GM12878 (cell line): ENCODE data around the gene PSMG3. TPM values are rescaled to one million over a fixed set of nuclear protein-coding genes. Genes with fewer than 3 reads are reported as not detected.

Experiments used
- ATAC-seq: fragments of 200-7000 bp; cut with Tn5 transposase; 3 replicates; pipeline ENCODE4 v1.9.1; 2020; ENCODE audit warnings: mild to moderate bottlenecking, moderate library complexity
- BruUV-seq: library from RNA; stranded (reverse); fragments of 400-500 nt; replicated peaks from 2 replicates; lab custom pipeline; 2021; lab: Mats Ljungman, UMichigan
- CTCF ChIA-PET: fragments of 300-600 bp; sonication (Branson Sonifier 250); formaldehyde crosslinking; extraction: SDS; loops from one replicate; lab custom pipeline; 2021; ENCODE audit warnings: inconsistent platforms; lab: Yijun Ruan, JAX
- POLR2A ChIA-PET: fragments of 350-600 bp; formaldehyde crosslinking; extraction: SDS; loops from one replicate; lab custom pipeline; 2021; ENCODE audit warnings: inconsistent platforms; lab: Charles Lee
- RAD21 ChIA-PET: fragments of 300-600 bp; sonication (Branson Sonifier 250); formaldehyde crosslinking; loops from one replicate; lab custom pipeline; 2023; ENCODE audit warnings: antibody characterized with exemption; ENCODE audit not compliant: unreplicated experiment; lab: Charles Lee
- SMC1A ChIA-PET: fragments of 300-600 bp; sonication (Branson Sonifier 250); formaldehyde crosslinking; loops from one replicate; lab custom pipeline; 2023; ENCODE audit not compliant: unreplicated experiment, uncharacterized antibody; lab: Charles Lee
- DNase-seq: peaks from one replicate; pipeline ENCODE4 v3.0.0-alpha.2; 2011; ENCODE audit warnings: low read depth, low spot score
- FAIRE-seq: peaks from 3 replicates; lab custom pipeline; 2011; peaks lifted over from hg19 to GRCh38; lab: Jason Lieb, UNC
- H2AFZ ChIP-seq: 2 replicates; pipeline ENCODE4 v1.6.0; 2011; ENCODE audit warnings: low read depth, low read length, control low read depth; ENCODE audit not compliant: control insufficient read depth
- H3K27ac ChIP-seq: 2 replicates; pipeline ENCODE4 v1.5.1; 2011; ENCODE audit warnings: control low read depth; ENCODE audit not compliant: control insufficient read depth, insufficient read depth
- H3K27me3 ChIP-seq, 2 experiments: replicated peaks in 1 of 2; 2 replicates each; pipeline versions ENCODE4 v1.6.0 to v1.6.1; 2011; ENCODE audit warnings: low read length in 1 of 2; ENCODE audit not compliant: control insufficient read depth in 2 of 2, insufficient read depth in 2 of 2
- H3K36me3 ChIP-seq, 2 experiments: 2 replicates each; pipeline ENCODE4 v1.5.1; 2011; ENCODE audit warnings: low read length in 1 of 2; ENCODE audit not compliant: control insufficient read depth in 2 of 2, insufficient read depth in 2 of 2
- H3K4me1 ChIP-seq: 2 replicates; pipeline ENCODE4 v1.6.1; 2011; ENCODE audit warnings: mild to moderate bottlenecking, low read length, moderate library complexity, mixed read lengths; ENCODE audit not compliant: control insufficient read depth, insufficient read depth
- H3K4me2 ChIP-seq: 2 replicates; pipeline ENCODE4 v1.6.0; 2011; ENCODE audit warnings: control low read depth; ENCODE audit not compliant: control insufficient read depth, insufficient read depth
- H3K4me3 ChIP-seq: fragments of 200-600 bp; sonication (generic); 2 replicates; pipeline ENCODE4 v1.5.1; 2016
- H3K79me2 ChIP-seq: 2 replicates; pipeline ENCODE4 v1.6.0; 2011; ENCODE audit warnings: low read length; ENCODE audit not compliant: control insufficient read depth, insufficient read depth
- H3K9ac ChIP-seq: 2 replicates; pipeline ENCODE4 v1.8.0; 2011; ENCODE audit warnings: low read length, control low read depth, mixed read lengths; ENCODE audit not compliant: control insufficient read depth, insufficient read depth
- H3K9me3 ChIP-seq: replicated peaks from 3 replicates; pipeline ENCODE4 v1.5.1; 2011; ENCODE audit warnings: mild to moderate bottlenecking, low read length; ENCODE audit not compliant: control insufficient read depth, insufficient read depth
- H4K20me1 ChIP-seq: 2 replicates; pipeline ENCODE4 v1.6.0; 2011; ENCODE audit not compliant: control insufficient read depth, insufficient read depth
- CBX3 ChIP-seq: fragments of 200-600 bp; sonication (generic); IDR thresholded peaks from 2 replicates; pipeline ENCODE4 v1.6.1; 2016; ENCODE audit warnings: low read depth, borderline replicate concordance
- GABPA ChIP-seq: IDR thresholded peaks from 2 replicates; pipeline ENCODE4 v1.6.1; 2014; ENCODE audit warnings: antibody characterized with exemption, low read depth, mild to moderate bottlenecking, inconsistent platforms
- JUND ChIP-seq: IDR thresholded peaks from 2 replicates; pipeline ENCODE4 v1.6.1; 2012; ENCODE audit warnings: low read depth, mild to moderate bottlenecking, low read length, improper control_type of control experiment, moderate library complexity
- NR2C1 ChIP-seq: fragments of 450-650 bp; IDR thresholded peaks from 2 replicates; pipeline ENCODE4 v1.6.1; 2017; ENCODE audit warnings: antibody characterized with exemption, mild to moderate bottlenecking, moderate library complexity
- RAD21 ChIP-seq: IDR thresholded peaks from 2 replicates; pipeline ENCODE4 v1.6.1; 2011; ENCODE audit warnings: mild to moderate bottlenecking, low read depth, low read length, moderate library complexity; ENCODE audit not compliant: insufficient read depth
- RBBP5 ChIP-seq: fragments of 200-600 bp; sonication (generic); conservative IDR thresholded peaks from 2 replicates; pipeline ENCODE4 v1.6.1; 2016
- RCOR1 ChIP-seq: conservative IDR thresholded peaks from 2 replicates; pipeline ENCODE4 v1.6.1; 2012; ENCODE audit warnings: low read depth, low read length, improper control_type of control experiment
- SMAD5 ChIP-seq: IDR thresholded peaks from 2 replicates; pipeline ENCODE4 v1.6.1; 2016; ENCODE audit warnings: antibody characterized with exemption, low read depth
- SMARCA5 ChIP-seq: fragments of 450-650 bp; IDR thresholded peaks from 2 replicates; pipeline ENCODE4 v1.6.1; 2017; ENCODE audit warnings: mild to moderate bottlenecking
- TBL1XR1 ChIP-seq: IDR thresholded peaks from 2 replicates; pipeline ENCODE4 v1.6.1; 2012; ENCODE audit warnings: low read depth, low read length, improper control_type of control experiment
- ZNF207 ChIP-seq: fragments of 450-650 bp; IDR thresholded peaks from 2 replicates; pipeline ENCODE4 v1.6.1; 2014; ENCODE audit warnings: antibody characterized with exemption, mild to moderate bottlenecking, borderline replicate concordance
- WGBS: methylation state at CpG from one replicate; pipeline ENCODE4 v1.1.6; 2016; ENCODE audit warnings: low lambda C conversion rate; ENCODE audit not compliant: insufficient replicate concordance, insufficient coverage; ENCODE audit errors: missing lambda C conversion rate; 5-methylcytosine and 5-hydroxymethylcytosine counted together
- in situ Hi-C: fragments of 300-500 bp; cut with MboI; formaldehyde crosslinking; loops from 9 replicates; pipeline ENCODE4 v1.14.3; 2018; ENCODE audit warnings: mixed read lengths
- intact Hi-C: fragments of 100-400 bp; cut with micrococcal nuclease; formaldehyde crosslinking; loops from one replicate; pipeline ENCODE4 v1.14.2; 2022; ENCODE audit not compliant: unreplicated experiment
- polyA plus RNA-seq, 11 experiments: library from polyadenylated mRNA; depleted of rRNA in 4 of 11; unstranded in 6 of 11; stranded (reverse) in 5 of 11; fragments of >200 nt; fragmentation: Nextera tagmentation in 4 of 11; fragmentation: Illumina TruSeq in 1 of 11; extraction: Ambion mirVana in 4 of 11; extraction: Trizol in 1 of 11; gene quantifications; 1 replicate in 1 of 11; 2 replicates in 10 of 11; pipeline versions ENCODE4 v1.2.1 to v1.2.3, GENCODE V29; 2011 to 2016; ENCODE audit warnings: inconsistent platforms in 2 of 11, missing spikeins in 2 of 11, low read depth in 1 of 11
- total RNA-seq, 4 experiments: library from RNA; depleted of rRNA in 3 of 4; stranded (reverse); fragments of >200 nt in 3 of 4; fragmentation: Illumina TruSeq in 1 of 4; extraction: Trizol in 1 of 4; gene quantifications; 2 replicates each; pipeline versions ENCODE4 v1.2.1 to v1.2.3, GENCODE V29; 2013 to 2021
- TF ChIP-seq, protein P1 (sequence below): fragments of 150-350 bp; IDR thresholded peaks from 2 replicates; pipeline ENCODE4 v1.6.1; 2016; ENCODE audit warnings: low read depth, low read length
- TF ChIP-seq, protein P2 (sequence below): fragments of 450-650 bp; IDR thresholded peaks from 2 replicates; pipeline ENCODE4 v1.6.1; 2017; ENCODE audit warnings: mild to moderate bottlenecking, moderate library complexity
- TF ChIP-seq, protein P3 (sequence below): fragments of 450-650 bp; IDR thresholded peaks from 2 replicates; pipeline ENCODE4 v1.6.1; 2018; ENCODE audit warnings: mild to moderate bottlenecking, low read depth, moderate library complexity; ENCODE audit not compliant: partially characterized antibody

Gene PSMG3
- total and polyA plus RNA-seq, 10 of the 15 experiments (the other 5 are each of a cell fraction or from before 2014, with no cell fraction given) = 23.9 to 115 (median 60.6) TPM

DNA sequence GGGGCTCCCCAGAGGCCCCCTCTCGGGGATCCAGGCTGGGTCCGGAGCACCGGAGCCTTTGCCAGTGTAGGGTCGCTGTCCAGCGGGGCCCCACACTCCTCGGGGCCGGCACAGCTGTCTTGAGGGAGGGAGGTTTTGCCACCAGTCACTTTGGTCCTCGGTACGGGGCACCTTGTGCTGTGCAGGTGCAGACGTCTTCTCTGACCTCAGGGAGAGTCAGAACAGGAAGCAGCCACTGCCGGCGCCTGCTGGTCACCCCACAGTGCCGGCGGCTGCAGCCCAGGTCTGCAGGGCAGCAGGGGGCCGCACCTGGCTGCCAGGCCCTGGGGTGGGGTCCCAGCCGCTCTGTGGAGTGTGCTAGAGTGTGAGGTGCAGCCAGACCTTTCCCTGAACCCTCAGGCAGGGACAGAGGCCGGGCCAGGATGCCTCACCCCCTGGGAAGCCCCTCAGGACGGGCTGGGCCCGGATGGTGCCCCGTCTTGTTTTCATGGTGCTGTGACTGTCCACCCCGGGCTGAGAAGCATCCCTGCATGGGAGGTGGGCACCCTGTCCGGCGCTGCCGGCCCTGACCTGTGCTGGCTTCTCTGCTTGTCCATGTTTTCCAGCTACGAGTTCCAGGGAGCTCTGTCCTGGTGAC lies 31.2 kb downstream of the PSMG3 start:
- FAIRE-seq = no peak
- H3K9me3 ChIP-seq = no peaks in the 10 kb centered on the region
- 82% methylated on average over 25 of the region's 25 CpGs for WGBS
- H3K27ac ChIP-seq = no peak overlapping the region
- POLR2A ChIA-PET = no interaction called here
- peaks cover 3 to 21% of the 10 kb centered on the region in 2 experiments; a peak in 3 of 4 replicates for H3K36me3 ChIP-seq
- intact Hi-C loops = no loop called here
- H3K9ac ChIP-seq = no peak overlapping the region
- CTCF ChIA-PET = no interaction called here
- H3K4me1 ChIP-seq = peaks cover 6% of the 10 kb centered on the region; the same call in 1 of the 2 replicates
- no peak overlapping the region for H3K4me3 ChIP-seq
- RAD21 ChIA-PET = no interaction called here
- BruUV-seq = no TSS peak
- no peak overlapping the region for H2AFZ ChIP-seq
- ATAC-seq = no peak
- H3K4me2 ChIP-seq = no peak overlapping the region
- no peaks in the 10 kb centered on the region for H3K27me3 ChIP-seq
- H3K79me2 ChIP-seq = peaks cover 15% of the 10 kb centered on the region
- no peak for DNase-seq
- in situ Hi-C loops = no loop called here
- peaks cover 3% of the 10 kb centered on the region; the same call in 1 of the 2 replicates for H4K20me1 ChIP-seq
- SMC1A ChIA-PET = no interaction called here
- TF ChIP-seq TBL1XR1 (no peak), CBX3 (no peak), ZNF207 (no peak), RAD21 (no peak), JUND (no peak), RBBP5 (no peak), NR2C1 (no peak), RCOR1 (no peak), SMAD5 (no peak), GABPA (no peak), SMARCA5 (no peak)
- TF ChIP-seq, protein P1, sequence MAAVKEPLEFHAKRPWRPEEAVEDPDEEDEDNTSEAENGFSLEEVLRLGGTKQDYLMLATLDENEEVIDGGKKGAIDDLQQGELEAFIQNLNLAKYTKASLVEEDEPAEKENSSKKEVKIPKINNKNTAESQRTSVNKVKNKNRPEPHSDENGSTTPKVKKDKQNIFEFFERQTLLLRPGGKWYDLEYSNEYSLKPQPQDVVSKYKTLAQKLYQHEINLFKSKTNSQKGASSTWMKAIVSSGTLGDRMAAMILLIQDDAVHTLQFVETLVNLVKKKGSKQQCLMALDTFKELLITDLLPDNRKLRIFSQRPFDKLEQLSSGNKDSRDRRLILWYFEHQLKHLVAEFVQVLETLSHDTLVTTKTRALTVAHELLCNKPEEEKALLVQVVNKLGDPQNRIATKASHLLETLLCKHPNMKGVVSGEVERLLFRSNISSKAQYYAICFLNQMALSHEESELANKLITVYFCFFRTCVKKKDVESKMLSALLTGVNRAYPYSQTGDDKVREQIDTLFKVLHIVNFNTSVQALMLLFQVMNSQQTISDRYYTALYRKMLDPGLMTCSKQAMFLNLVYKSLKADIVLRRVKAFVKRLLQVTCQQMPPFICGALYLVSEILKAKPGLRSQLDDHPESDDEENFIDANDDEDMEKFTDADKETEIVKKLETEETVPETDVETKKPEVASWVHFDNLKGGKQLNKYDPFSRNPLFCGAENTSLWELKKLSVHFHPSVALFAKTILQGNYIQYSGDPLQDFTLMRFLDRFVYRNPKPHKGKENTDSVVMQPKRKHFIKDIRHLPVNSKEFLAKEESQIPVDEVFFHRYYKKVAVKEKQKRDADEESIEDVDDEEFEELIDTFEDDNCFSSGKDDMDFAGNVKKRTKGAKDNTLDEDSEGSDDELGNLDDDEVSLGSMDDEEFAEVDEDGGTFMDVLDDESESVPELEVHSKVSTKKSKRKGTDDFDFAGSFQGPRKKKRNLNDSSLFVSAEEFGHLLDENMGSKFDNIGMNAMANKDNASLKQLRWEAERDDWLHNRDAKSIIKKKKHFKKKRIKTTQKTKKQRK = no peak
- TF ChIP-seq, protein P2, sequence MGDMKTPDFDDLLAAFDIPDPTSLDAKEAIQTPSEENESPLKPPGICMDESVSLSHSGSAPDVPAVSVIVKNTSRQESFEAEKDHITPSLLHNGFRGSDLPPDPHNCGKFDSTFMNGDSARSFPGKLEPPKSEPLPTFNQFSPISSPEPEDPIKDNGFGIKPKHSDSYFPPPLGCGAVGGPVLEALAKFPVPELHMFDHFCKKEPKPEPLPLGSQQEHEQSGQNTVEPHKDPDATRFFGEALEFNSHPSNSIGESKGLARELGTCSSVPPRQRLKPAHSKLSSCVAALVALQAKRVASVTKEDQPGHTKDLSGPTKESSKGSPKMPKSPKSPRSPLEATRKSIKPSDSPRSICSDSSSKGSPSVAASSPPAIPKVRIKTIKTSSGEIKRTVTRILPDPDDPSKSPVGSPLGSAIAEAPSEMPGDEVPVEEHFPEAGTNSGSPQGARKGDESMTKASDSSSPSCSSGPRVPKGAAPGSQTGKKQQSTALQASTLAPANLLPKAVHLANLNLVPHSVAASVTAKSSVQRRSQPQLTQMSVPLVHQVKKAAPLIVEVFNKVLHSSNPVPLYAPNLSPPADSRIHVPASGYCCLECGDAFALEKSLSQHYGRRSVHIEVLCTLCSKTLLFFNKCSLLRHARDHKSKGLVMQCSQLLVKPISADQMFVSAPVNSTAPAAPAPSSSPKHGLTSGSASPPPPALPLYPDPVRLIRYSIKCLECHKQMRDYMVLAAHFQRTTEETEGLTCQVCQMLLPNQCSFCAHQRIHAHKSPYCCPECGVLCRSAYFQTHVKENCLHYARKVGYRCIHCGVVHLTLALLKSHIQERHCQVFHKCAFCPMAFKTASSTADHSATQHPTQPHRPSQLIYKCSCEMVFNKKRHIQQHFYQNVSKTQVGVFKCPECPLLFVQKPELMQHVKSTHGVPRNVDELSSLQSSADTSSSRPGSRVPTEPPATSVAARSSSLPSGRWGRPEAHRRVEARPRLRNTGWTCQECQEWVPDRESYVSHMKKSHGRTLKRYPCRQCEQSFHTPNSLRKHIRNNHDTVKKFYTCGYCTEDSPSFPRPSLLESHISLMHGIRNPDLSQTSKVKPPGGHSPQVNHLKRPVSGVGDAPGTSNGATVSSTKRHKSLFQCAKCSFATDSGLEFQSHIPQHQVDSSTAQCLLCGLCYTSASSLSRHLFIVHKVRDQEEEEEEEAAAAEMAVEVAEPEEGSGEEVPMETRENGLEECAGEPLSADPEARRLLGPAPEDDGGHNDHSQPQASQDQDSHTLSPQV = no peak
- TF ChIP-seq, protein P3, sequence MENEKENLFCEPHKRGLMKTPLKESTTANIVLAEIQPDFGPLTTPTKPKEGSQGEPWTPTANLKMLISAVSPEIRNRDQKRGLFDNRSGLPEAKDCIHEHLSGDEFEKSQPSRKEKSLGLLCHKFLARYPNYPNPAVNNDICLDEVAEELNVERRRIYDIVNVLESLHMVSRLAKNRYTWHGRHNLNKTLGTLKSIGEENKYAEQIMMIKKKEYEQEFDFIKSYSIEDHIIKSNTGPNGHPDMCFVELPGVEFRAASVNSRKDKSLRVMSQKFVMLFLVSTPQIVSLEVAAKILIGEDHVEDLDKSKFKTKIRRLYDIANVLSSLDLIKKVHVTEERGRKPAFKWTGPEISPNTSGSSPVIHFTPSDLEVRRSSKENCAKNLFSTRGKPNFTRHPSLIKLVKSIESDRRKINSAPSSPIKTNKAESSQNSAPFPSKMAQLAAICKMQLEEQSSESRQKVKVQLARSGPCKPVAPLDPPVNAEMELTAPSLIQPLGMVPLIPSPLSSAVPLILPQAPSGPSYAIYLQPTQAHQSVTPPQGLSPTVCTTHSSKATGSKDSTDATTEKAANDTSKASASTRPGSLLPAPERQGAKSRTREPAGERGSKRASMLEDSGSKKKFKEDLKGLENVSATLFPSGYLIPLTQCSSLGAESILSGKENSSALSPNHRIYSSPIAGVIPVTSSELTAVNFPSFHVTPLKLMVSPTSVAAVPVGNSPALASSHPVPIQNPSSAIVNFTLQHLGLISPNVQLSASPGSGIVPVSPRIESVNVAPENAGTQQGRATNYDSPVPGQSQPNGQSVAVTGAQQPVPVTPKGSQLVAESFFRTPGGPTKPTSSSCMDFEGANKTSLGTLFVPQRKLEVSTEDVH = no peak
